Measurements from ENCODE around the gene MAN1B1. TPM values are rescaled to one million over a fixed set of nuclear protein-coding genes. Genes with fewer than 3 reads are reported as not detected.
A peak's percentile ranks its signal among the peaks of the same experiment; 100 is the strongest.

MAN1B1 gene
- total and polyA plus RNA-seq, 2 donors (not counting 3 experiments of a cell fraction or from before 2014, with no cell fraction given): 75.3 to 83.3 TPM

DNA sequence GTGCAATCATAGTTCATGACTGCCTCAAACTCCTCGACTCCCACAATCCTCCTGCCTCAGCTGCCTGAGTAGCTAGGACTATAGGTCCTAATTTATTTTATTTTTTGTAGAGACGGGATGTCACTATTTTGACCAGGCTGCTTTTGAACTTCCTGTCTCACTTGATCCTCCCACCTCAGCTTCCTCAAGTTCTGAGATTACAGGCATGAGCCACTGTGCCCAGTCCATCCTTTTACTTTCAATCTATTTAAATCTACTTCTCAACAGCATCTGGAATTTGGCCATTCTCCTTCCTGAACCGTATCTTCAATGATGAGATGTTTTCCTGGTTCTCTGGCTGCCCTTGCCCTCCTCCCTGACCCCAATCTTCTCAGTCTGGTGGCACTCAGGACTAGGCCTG is 40.0 kb downstream of the MAN1B1 start:
- H3K4me1 ChIP-seq (ENCODE audit: control insufficient read depth, extremely low read depth, insufficient read depth, low read length): peaks cover 26% of the 10 kb centered on the region
- TF ChIP-seq FOS (IDR thresholded peaks at IDR 0.05; ENCODE audit: borderline replicate concordance, insufficient read depth, low read length) (no peak), POLR2A (IDR thresholded peaks at IDR 0.05; ENCODE audit: low read depth, low read length) (no peak), MYC (IDR thresholded peaks at IDR 0.05; ENCODE audit: low read depth, low read length) (no peak), POLR2AphosphoS5 (IDR thresholded peaks at IDR 0.05; ENCODE audit: insufficient read depth, low read depth, low read length) (no peak), JUN (IDR thresholded peaks at IDR 0.05; ENCODE audit: borderline replicate concordance, insufficient read depth, insufficient read length, low read depth) (no peak), EZH2 (IDR thresholded peaks at IDR 0.05; ENCODE audit: borderline replicate concordance, low read depth, low read length, severe bottlenecking) (no peak), GATA2 (IDR thresholded peaks at IDR 0.05; ENCODE audit: insufficient read depth, insufficient read length, low read depth, low read length) (no peak)
- TF ChIP-seq, protein P1, sequence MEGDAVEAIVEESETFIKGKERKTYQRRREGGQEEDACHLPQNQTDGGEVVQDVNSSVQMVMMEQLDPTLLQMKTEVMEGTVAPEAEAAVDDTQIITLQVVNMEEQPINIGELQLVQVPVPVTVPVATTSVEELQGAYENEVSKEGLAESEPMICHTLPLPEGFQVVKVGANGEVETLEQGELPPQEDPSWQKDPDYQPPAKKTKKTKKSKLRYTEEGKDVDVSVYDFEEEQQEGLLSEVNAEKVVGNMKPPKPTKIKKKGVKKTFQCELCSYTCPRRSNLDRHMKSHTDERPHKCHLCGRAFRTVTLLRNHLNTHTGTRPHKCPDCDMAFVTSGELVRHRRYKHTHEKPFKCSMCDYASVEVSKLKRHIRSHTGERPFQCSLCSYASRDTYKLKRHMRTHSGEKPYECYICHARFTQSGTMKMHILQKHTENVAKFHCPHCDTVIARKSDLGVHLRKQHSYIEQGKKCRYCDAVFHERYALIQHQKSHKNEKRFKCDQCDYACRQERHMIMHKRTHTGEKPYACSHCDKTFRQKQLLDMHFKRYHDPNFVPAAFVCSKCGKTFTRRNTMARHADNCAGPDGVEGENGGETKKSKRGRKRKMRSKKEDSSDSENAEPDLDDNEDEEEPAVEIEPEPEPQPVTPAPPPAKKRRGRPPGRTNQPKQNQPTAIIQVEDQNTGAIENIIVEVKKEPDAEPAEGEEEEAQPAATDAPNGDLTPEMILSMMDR (IDR thresholded peaks at IDR 0.05; ENCODE audit: extremely low read depth in 1 of 2, insufficient read depth in 1 of 2, low read depth in 1 of 2, low read length in 2 of 2): no peak
- TF ChIP-seq, protein P2, sequence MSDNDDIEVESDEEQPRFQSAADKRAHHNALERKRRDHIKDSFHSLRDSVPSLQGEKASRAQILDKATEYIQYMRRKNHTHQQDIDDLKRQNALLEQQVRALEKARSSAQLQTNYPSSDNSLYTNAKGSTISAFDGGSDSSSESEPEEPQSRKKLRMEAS (IDR thresholded peaks at IDR 0.05; ENCODE audit: insufficient read depth, insufficient read length): no peak
- H3K27ac ChIP-seq (ENCODE audit: insufficient read depth, low read depth, low read length): peak overlapping the region; percentile 38
- dilution Hi-C loops (cut with MboI; ENCODE audit: extremely low pct_ligation_motif_present, low sequenced_read_pairs) (no loop called here), intact Hi-C loops (cut with micrococcal nuclease) (no loop called here)
- H3K9ac ChIP-seq (replicated peaks; ENCODE audit: extremely low read depth, insufficient read depth, low read length): no peak overlapping the region
- H4K20me1 ChIP-seq (replicated peaks; ENCODE audit: control insufficient read depth, extremely low read depth, insufficient read depth, low read length): no peaks in the 10 kb centered on the region
- no peaks in the 10 kb centered on the region for H3K36me3 ChIP-seq (ENCODE audit: control insufficient read depth in 2 of 2, extremely low read depth in 1 of 2, insufficient read depth in 2 of 2, low read length in 2 of 2)
- peak overlapping the region; percentile 68 for H3K4me2 ChIP-seq (ENCODE audit: insufficient read depth, low read length)
- ChIA-PET CTCF (interaction anchor here (1.0 to 1.6 kb wide), 4 partner anchors 24 to 110 kb away, joined by 3 to 6 read pairs (median 4); partner anchors contain the start of gene RNF224), POLR2A (no interaction called here)
- peaks cover 20% of the 10 kb centered on the region for H3K79me2 ChIP-seq (ENCODE audit: control insufficient read depth, insufficient read depth, low read length)
- no peak overlapping the region for H2AFZ ChIP-seq (ENCODE audit: low read depth, low read length)
- no TSS peak for BruUV-seq (replicated peaks)
- peak overlapping the region in 1 of 3 experiments; percentile 17 for H3K4me3 ChIP-seq (replicated peaks in 1 of 3; ENCODE audit: insufficient read depth in 1 of 3, low read depth in 1 of 3, low read length in 3 of 3)
- peak; percentile 44 for FAIRE-seq
- DNase-seq (ENCODE audit: low read depth, low spot score): no peak
- H3K9me3 ChIP-seq (replicated peaks; ENCODE audit: control insufficient read depth, insufficient read depth, low read length): no peaks in the 10 kb centered on the region
- H3K27me3 ChIP-seq (ENCODE audit: control insufficient read depth in 2 of 2, insufficient read depth in 2 of 2, low read length in 2 of 2): no peaks in the 10 kb centered on the region
- no peaks in the 10 kb centered on the region for H3K9me1 ChIP-seq (replicated peaks; ENCODE audit: control insufficient read depth, extremely low read depth, insufficient read depth, low read length)

All from endothelial cell of umbilical vein (primary cell).